Measurements from ENCODE around the gene TFAP2A.

Gene TFAP2A

GRCh38 chr6:10412461-10413261, 2.2 kb downstream of the TFAP2A start:
- no peak for DNase-seq (ENCODE audit: low spot score)

GRCh38 chr6:10411971-10412460, 2.9 kb downstream of the TFAP2A start:
- no peak for DNase-seq (ENCODE audit: low spot score)

GRCh38 chr6:10411131-10411970, 3.5 kb downstream of the TFAP2A start:
- no peak for DNase-seq (ENCODE audit: low spot score)

GRCh38 chr6:10410207-10411050, 4.4 kb downstream of the TFAP2A start:
- DNase-seq (ENCODE audit: low spot score): no peak

- no peak for DNase-seq (ENCODE audit: low spot score)
Observed at GRCh38 chr6:10409731-10410206, 5.1 kb downstream of the TFAP2A start.

- DNase-seq (ENCODE audit: low spot score): no peak
Observed at GRCh38 chr6:10409233-10409721, 5.6 kb downstream of the TFAP2A start.

GRCh38 chr6:10408457-10408856, 6.4 kb downstream of the TFAP2A start:
- no peak for DNase-seq (ENCODE audit: low spot score)

GRCh38 chr6:10407674-10408054, 7.2 kb downstream of the TFAP2A start:
- no peak for DNase-seq (ENCODE audit: low spot score)

- DNase-seq (ENCODE audit: low spot score): no peak
Observed at GRCh38 chr6:10407018-10407673, 7.7 kb downstream of the TFAP2A start.

- no peak for DNase-seq (ENCODE audit: low spot score)
Observed at GRCh38 chr6:10406556-10406955, 8.3 kb downstream of the TFAP2A start.

- DNase-seq (ENCODE audit: low spot score): no peak
Observed at GRCh38 chr6:10405513-10405900, 9.4 kb downstream of the TFAP2A start.

GRCh38 chr6:10404799-10405512, 9.9 kb downstream of the TFAP2A start:
- DNase-seq (ENCODE audit: low spot score): no peak

GRCh38 chr6:10404107-10404798, 10.6 kb downstream of the TFAP2A start:
- peak; percentile 97 for DNase-seq (ENCODE audit: low spot score)

GRCh38 chr6:10403385-10404106, 11.3 kb downstream of the TFAP2A start:
- no peak for DNase-seq (ENCODE audit: low spot score)

GRCh38 chr6:10402648-10403311, 12.1 kb downstream of the TFAP2A start:
- no peak for DNase-seq (ENCODE audit: low spot score)

- DNase-seq (ENCODE audit: low spot score): no peak
Observed at GRCh38 chr6:10401632-10402223, 13.1 kb downstream of the TFAP2A start.

- DNase-seq (ENCODE audit: low spot score): no peak
Observed at GRCh38 chr6:10401004-10401536, 13.8 kb downstream of the TFAP2A start.

GRCh38 chr6:10400330-10400729, 14.5 kb downstream of the TFAP2A start:
- no peak for DNase-seq (ENCODE audit: low spot score)

All from germinal center (tissue), 1 donor.